SK-N-MC (cell line): ENCODE results near the gene HSD17B13.

Experiments
- FOXP2 ChIP-seq: optimal IDR thresholded peaks from 2 replicates; pipeline ENCODE3; 2011; ENCODE audit warnings: mild to moderate bottlenecking, moderate library complexity; ENCODE audit not compliant: insufficient read depth; ENCODE audit errors: extremely low read length, control extremely low read depth
- POLR2AphosphoS5 ChIP-seq: IDR thresholded peaks from 2 replicates; pipeline ENCODE4 v1.6.1; 2012; ENCODE audit warnings: mild to moderate bottlenecking, low read depth, low read length, borderline replicate concordance

GRCh38 chr4:87270144-87270543 is 52.5 kb downstream of the HSD17B13 start:
- TF ChIP-seq POLR2AphosphoS5 (no peak), FOXP2 (no peak)
